ENCODE measurements around the gene GPER1.

The GPER1 gene

DNA sequence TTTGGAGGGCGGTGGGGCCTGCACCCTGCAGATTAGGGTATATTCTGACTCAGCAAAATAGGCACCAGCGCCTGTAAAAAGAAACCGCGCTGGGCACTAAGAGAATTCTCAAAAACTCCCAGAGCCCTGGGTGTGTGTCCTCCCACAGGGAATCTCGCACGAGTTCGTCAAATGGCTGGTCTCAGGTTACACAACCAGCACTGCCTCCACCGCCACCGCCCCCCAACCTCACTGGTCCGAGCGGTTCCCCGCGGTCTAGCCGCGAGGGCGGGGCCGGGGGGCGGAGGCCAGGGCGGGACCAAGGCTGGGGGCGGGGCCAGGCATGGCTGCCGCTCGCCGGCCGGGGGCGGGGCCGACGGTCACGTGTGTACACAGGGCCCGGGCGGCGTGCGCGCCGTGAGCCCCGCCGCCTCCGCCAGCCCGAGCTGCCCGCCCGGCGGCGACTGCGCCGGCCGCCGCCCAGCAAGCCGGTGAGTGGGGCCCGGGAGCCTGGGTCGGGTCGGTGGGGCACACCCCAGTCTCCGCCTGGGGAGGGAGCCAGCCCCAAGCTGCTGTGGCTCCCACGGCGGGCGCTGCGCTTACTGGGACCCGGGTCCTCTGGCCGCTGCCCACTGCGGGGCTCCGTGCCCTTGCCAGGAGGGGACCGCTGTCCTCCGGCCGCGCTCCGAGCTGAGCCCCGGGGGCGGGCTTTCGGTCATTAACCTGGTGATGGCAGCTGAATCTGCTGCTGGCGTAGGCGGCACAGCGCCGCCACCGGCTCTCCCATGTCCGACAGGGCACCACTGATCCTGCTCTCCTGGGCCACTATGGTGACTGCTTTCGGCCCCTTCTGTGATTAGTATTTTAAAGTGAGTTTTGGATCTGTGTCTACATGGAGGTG, 43.5 kb upstream of the GPER1 start, which contains the start of gene GPR146:
TSS of gene GPR146 (plus strand) at position 358 of the 880 bp plus-strand sequence. CDS start 12,970 bp downstream, outside the sequence.
- ChIA-PET POLR2A (interaction anchor here (1.0 kb wide), 2 partner anchors 14 kb away, joined by 3 to 5 read pairs; no protein-coding TSS in a partner anchor), CTCF (interaction anchor here (1.2 to 2.0 kb wide), 2 partner anchors 21 to 51 kb away, joined by 5 to 6 read pairs; no protein-coding TSS in a partner anchor)
- peak; percentile 98 for DNase-seq (ENCODE audit: extremely low spot score)
- TF ChIP-seq LEF1 (IDR thresholded peaks at IDR 0.05; ENCODE audit: borderline replicate concordance) (no peak), ARNT (IDR thresholded peaks at IDR 0.05) (no peak), FOXK2 (IDR thresholded peaks at IDR 0.05) (no peak), HDGF (IDR thresholded peaks at IDR 0.05; ENCODE audit: borderline replicate concordance) (no peak), L3MBTL2 (conservative IDR thresholded peaks at IDR 0.05) (no peak), FOXA1 (IDR thresholded peaks at IDR 0.05) (no peak)

- TF ChIP-seq CTBP1 (IDR thresholded peaks at IDR 0.05; ENCODE audit: borderline replicate concordance) (no peak), HDGF (IDR thresholded peaks at IDR 0.05; ENCODE audit: borderline replicate concordance) (no peak), BHLHE40 (IDR thresholded peaks at IDR 0.05; ENCODE audit: borderline replicate concordance) (no peak), ZNF384 (IDR thresholded peaks at IDR 0.05) (no peak), FOXM1 (IDR thresholded peaks at IDR 0.05; ENCODE audit: borderline replicate concordance) (no peak), ARNT (IDR thresholded peaks at IDR 0.05) (no peak), PKNOX1 (IDR thresholded peaks at IDR 0.05) (no peak), FOXA1 (IDR thresholded peaks at IDR 0.05) (no peak), LEF1 (IDR thresholded peaks at IDR 0.05; ENCODE audit: borderline replicate concordance) (no peak), SP1 (IDR thresholded peaks at IDR 0.05) (no peak), SUZ12 (IDR thresholded peaks at IDR 0.05) (no peak), FOXK2 (IDR thresholded peaks at IDR 0.05) (no peak), NFRKB (IDR thresholded peaks at IDR 0.05) (no peak), ELF4 (IDR thresholded peaks at IDR 0.05) (no peak), L3MBTL2 (conservative IDR thresholded peaks at IDR 0.05) (no peak), TARDBP (IDR thresholded peaks at IDR 0.05) (no peak)
- DNase-seq (ENCODE audit: extremely low spot score) = no peak
- ChIA-PET CTCF (interaction anchor here (1.0 to 2.0 kb wide), 3 partner anchors 20 to 131 kb away, joined by 3 to 6 read pairs (median 5); no protein-coding TSS in a partner anchor), POLR2A (interaction anchor here (1.0 kb wide), 1 partner anchor 13 kb away, joined by 5 read pairs; no protein-coding TSS in a partner anchor)
Measured at GRCh38 chr7:1045069-1046063, 42.5 kb upstream of the GPER1 start.

- TF ChIP-seq FOXA1 (IDR thresholded peaks at IDR 0.05) (no peak), PKNOX1 (IDR thresholded peaks at IDR 0.05) (no peak), FOXK2 (IDR thresholded peaks at IDR 0.05) (no peak), LEF1 (IDR thresholded peaks at IDR 0.05; ENCODE audit: borderline replicate concordance) (no peak), L3MBTL2 (conservative IDR thresholded peaks at IDR 0.05) (no peak), HDGF (IDR thresholded peaks at IDR 0.05; ENCODE audit: borderline replicate concordance) (no peak), SUZ12 (IDR thresholded peaks at IDR 0.05) (no peak), BHLHE40 (IDR thresholded peaks at IDR 0.05; ENCODE audit: borderline replicate concordance) (no peak), NFRKB (IDR thresholded peaks at IDR 0.05) (no peak), ELF4 (IDR thresholded peaks at IDR 0.05) (no peak), ZNF384 (IDR thresholded peaks at IDR 0.05) (no peak), SP1 (IDR thresholded peaks at IDR 0.05) (no peak)
- no peak for DNase-seq (ENCODE audit: extremely low spot score)
- ChIA-PET POLR2A (no interaction called here), CTCF (interaction anchor here (1.3 to 1.5 kb wide), 2 partner anchors 54 to 130 kb away, joined by 3 read pairs; no protein-coding TSS in a partner anchor)
Measured at GRCh38 chr7:1046722-1047679, 40.9 kb upstream of the GPER1 start.

GRCh38 chr7:1049006-1049741, 38.7 kb upstream of the GPER1 start:
- ChIA-PET CTCF (no interaction called here), POLR2A (no interaction called here)
- TF ChIP-seq TARDBP (IDR thresholded peaks at IDR 0.05) = no peak
- no peak for TF ChIP-seq HDGF (IDR thresholded peaks at IDR 0.05; ENCODE audit: borderline replicate concordance)
- TF ChIP-seq FOXK2 (IDR thresholded peaks at IDR 0.05) = no peak
- TF ChIP-seq SUZ12 (IDR thresholded peaks at IDR 0.05) = no peak
- TF ChIP-seq ELF4 (IDR thresholded peaks at IDR 0.05) = no peak
- TF ChIP-seq NFRKB (IDR thresholded peaks at IDR 0.05) = no peak
- no peak for TF ChIP-seq PKNOX1 (IDR thresholded peaks at IDR 0.05)
- no peak for DNase-seq (ENCODE audit: extremely low spot score)
